ENCODE results near the gene SNCAIP. TPM values are rescaled to one million over a fixed set of nuclear protein-coding genes. Genes with fewer than 3 reads are reported as not detected.

SNCAIP gene
- total RNA-seq, 1 donor from 2014 or later = 4.4 TPM

DNA sequence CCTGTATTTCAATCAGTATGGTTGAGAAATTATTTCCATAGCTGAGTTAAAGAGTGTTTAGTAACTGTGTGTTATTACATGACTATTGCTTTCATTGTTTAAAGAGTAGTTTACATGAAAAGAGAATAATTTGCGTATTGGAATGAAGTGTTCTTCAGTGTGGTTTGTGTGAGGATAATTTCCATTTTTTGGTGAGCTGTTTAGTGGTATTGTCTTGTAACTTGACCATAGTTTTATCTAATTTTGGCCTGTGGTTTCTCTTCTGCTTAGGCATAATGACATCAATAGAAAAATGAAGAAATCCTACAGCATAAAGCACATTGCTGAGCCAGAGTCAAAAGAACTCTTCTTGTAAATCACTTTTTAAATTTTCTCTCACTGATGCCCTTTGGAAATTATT lies 151.2 kb downstream of the SNCAIP start:
- Histone ChIP-seq H3K4me1 (no peaks in the 10 kb centered on the region), H3K9me3 (no peaks in the 10 kb centered on the region), H3K27ac (no peak overlapping the region), H3K4me3 (no peak overlapping the region), H3K27me3 (ENCODE audit: low read depth) (no peaks in the 10 kb centered on the region), H3K36me3 (no peaks in the 10 kb centered on the region)
- TF ChIP-seq, protein P1, sequence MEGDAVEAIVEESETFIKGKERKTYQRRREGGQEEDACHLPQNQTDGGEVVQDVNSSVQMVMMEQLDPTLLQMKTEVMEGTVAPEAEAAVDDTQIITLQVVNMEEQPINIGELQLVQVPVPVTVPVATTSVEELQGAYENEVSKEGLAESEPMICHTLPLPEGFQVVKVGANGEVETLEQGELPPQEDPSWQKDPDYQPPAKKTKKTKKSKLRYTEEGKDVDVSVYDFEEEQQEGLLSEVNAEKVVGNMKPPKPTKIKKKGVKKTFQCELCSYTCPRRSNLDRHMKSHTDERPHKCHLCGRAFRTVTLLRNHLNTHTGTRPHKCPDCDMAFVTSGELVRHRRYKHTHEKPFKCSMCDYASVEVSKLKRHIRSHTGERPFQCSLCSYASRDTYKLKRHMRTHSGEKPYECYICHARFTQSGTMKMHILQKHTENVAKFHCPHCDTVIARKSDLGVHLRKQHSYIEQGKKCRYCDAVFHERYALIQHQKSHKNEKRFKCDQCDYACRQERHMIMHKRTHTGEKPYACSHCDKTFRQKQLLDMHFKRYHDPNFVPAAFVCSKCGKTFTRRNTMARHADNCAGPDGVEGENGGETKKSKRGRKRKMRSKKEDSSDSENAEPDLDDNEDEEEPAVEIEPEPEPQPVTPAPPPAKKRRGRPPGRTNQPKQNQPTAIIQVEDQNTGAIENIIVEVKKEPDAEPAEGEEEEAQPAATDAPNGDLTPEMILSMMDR (IDR thresholded peaks at IDR 0.05) = no peak
- DNase-seq = no peak
- ATAC-seq = no peak
- intact Hi-C loops (cut with DNase I) = no loop called here

DNA sequence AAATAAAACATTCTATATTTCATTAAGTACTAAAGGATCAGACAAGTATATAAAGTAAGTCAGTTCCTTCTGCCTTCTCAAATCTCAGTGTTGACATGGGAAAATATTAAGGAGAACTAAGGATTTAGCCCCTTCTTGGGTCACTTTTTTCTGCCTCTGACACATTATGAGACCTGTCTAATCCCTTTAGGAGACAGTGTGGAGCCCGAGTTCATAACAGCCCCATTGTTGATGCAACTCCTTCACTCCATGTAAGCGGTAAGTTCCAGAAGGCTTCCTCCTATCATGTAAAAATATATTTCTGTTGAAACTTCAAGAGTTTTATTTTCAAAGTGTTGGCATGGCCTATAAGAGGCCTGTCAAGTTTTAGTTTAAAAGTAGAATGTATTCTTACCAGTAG lies 152.2 kb downstream of the SNCAIP start:
- Histone ChIP-seq H3K36me3 (no peaks in the 10 kb centered on the region), H3K27me3 (ENCODE audit: low read depth) (no peaks in the 10 kb centered on the region), H3K4me3 (no peak overlapping the region), H3K4me1 (no peaks in the 10 kb centered on the region), H3K27ac (no peak overlapping the region), H3K9me3 (no peaks in the 10 kb centered on the region)
- DNase-seq (no peak), ATAC-seq (no peak)
- TF ChIP-seq, protein P1 (IDR thresholded peaks at IDR 0.05) = no peak
- intact Hi-C loops (cut with DNase I) = no loop called here

DNA sequence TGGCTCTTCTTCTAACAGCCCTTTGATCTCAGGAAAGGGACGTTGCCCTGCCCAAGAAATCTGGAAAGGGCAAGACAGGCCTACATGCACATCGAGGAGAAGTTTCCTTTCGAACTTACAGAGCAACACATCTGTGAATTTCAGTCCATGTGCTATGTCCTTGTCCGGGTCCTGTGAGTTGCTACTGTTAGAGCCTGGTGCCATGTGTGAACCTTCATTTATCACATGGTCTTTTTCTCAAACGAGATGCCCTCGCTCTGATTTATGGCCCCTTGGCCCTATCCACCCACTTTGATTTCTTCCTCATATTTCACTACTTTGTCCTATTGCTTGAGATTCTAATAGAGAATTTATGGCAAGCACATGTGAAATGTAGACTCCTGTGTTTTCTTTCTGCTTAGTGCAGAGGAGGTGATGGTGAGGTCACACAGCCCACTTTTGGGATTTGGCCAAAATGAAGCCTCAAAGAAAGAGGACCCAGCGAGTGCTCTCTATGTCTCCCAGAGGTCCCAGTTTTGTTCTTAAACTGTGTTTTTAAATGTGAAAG lies 153.1 kb downstream of the SNCAIP start:
- intact Hi-C loops (cut with DNase I) = no loop called here
- H3K9me3 ChIP-seq = no peaks in the 10 kb centered on the region
- no peak overlapping the region for H3K27ac ChIP-seq
- TF ChIP-seq, protein P1 (IDR thresholded peaks at IDR 0.05) = no peak
- H3K27me3 ChIP-seq (ENCODE audit: low read depth) = no peaks in the 10 kb centered on the region
- H3K4me3 ChIP-seq = no peak overlapping the region
- DNase-seq = no peak
- ATAC-seq = no peak
- no peaks in the 10 kb centered on the region for H3K36me3 ChIP-seq
- no peaks in the 10 kb centered on the region for H3K4me1 ChIP-seq

DNA sequence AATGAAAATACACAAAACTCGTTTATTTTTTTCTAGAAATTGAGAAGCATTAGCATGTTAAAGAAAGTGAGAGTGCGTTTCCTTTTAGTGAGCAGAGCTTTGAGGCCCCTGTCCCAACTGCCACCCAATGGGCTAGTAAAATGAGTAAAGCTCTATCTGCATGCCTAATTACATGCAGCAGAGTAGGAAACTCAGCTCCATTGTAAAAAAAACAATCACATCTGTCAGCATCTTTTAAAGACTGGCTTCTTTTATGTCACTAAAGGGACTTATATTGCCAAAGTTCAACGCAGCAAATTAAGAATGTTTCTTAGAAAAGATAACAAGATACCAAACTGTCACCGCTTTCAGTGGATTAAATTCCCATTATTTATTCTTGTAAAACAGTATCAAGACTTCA lies 154.0 kb downstream of the SNCAIP start:
- H3K27ac ChIP-seq = no peak overlapping the region
- no peak for ATAC-seq
- no peaks in the 10 kb centered on the region for H3K27me3 ChIP-seq (ENCODE audit: low read depth)
- no peak for DNase-seq
- H3K9me3 ChIP-seq = no peaks in the 10 kb centered on the region
- TF ChIP-seq, protein P1 (IDR thresholded peaks at IDR 0.05) = no peak
- H3K4me1 ChIP-seq = no peaks in the 10 kb centered on the region
- no peak overlapping the region for H3K4me3 ChIP-seq
- H3K36me3 ChIP-seq = no peaks in the 10 kb centered on the region
- intact Hi-C loops (cut with DNase I) = no loop called here

DNA sequence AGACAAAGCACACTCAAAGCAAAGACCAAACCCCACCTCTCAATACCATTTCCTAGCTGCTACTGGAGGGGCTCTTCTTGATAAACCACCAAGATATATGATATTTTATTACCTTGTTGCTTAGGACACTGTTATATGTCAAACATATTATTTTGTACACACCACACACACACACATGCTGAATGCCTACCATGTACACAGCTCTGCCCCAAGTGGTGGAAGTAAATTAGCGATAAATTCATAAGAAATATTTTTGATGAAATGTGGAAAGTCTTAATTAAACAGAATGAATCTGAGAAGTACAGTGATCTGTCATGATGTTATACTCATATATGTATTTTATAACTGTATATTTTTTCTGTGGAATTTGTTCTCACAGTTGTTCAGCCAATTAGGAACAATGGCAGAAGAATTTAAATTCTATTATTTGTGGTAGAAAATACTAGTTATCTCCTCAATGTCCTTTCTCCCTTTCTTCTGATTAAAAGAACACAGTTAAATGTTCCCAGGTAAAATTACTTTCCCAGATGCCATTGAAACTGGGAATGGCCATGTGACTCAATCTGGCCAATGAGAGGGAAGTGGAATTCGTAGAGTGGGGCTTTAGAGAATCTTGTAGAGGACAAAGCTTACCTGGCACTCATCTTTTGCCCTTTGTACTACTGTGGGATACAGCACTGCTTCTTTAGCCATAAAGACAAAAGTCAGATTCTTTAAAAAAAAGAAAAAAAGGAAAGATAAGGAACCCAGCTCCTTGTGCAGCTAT lies 156.5 kb downstream of the SNCAIP start:
- intact Hi-C loops (cut with DNase I) = no loop called here
- H3K4me3 ChIP-seq = no peak overlapping the region
- TF ChIP-seq, protein P1 (IDR thresholded peaks at IDR 0.05) = no peak
- DNase-seq (no peak), ATAC-seq (no peak)
- no peaks in the 10 kb centered on the region for H3K36me3 ChIP-seq
- no peak overlapping the region for H3K27ac ChIP-seq
- H3K4me1 ChIP-seq = no peaks in the 10 kb centered on the region
- H3K27me3 ChIP-seq (ENCODE audit: low read depth) = no peaks in the 10 kb centered on the region
- no peaks in the 10 kb centered on the region for H3K9me3 ChIP-seq

Measured in lower lobe of right lung (tissue), 2 donors.